Stomach (tissue), 9 donors: ENCODE measurements around the gene CCDC141. TPM values are rescaled to one million over a fixed set of nuclear protein-coding genes. Genes with fewer than 3 reads are reported as not detected.

Experiments
- DNase-seq, 2 donors: peaks; one replicate each; pipeline versions ENCODE4 v3.0.0 to v3.0.0-alpha.2; 2013 to 2019
- H3K27ac ChIP-seq, 5 donors: fragments of 200-600 bp in 4 of 5; sonication (generic) in 4 of 5; one replicate each; pipeline ENCODE4 v1.5.1; 2013 to 2019; ENCODE audit warnings: mild to moderate bottlenecking in 1 of 5, moderate library complexity in 1 of 5
- H3K27me3 ChIP-seq, 3 donors: fragments of 200-600 bp; sonication (generic); one replicate each; pipeline ENCODE4 v1.5.1; 2017 to 2019; ENCODE audit warnings: mixed run types in 1 of 3
- H3K36me3 ChIP-seq, 4 donors: fragments of 200-600 bp; sonication (generic); 1 replicate in 3 of 4; 2 replicates in 1 of 4; pipeline ENCODE4 v1.5.1; 2016 to 2019
- H3K4me1 ChIP-seq, 4 donors: fragments of 200-600 bp; sonication (generic); one replicate each; pipeline ENCODE4 v1.5.1; 2016 to 2019
- H3K4me3 ChIP-seq, 4 donors: fragments of 200-600 bp; sonication (generic) in 3 of 4; one replicate each; pipeline ENCODE4 v1.5.1; 2016 to 2019; ENCODE audit warnings: mild to moderate bottlenecking in 1 of 4
- H3K9me3 ChIP-seq, 4 donors: fragments of 200-600 bp; sonication (generic); one replicate each; pipeline ENCODE4 v1.5.1; 2016 to 2019
- CTCF ChIP-seq, 7 experiments: fragments of 450-650 bp in 4 of 7; fragments of 200-600 bp in 3 of 7; sonication (generic) in 3 of 7; IDR thresholded peaks; one replicate each; pipeline ENCODE4 v1.5.1; 2016 to 2019; ENCODE audit warnings: antibody characterized with exemption in 7 of 7, control low read depth in 2 of 7, mild to moderate bottlenecking in 1 of 7
- EP300 ChIP-seq: sonication (generic); formaldehyde crosslinking; IDR thresholded peaks from one replicate; pipeline ENCODE4 v1.6.1; 2017; ENCODE audit warnings: antibody characterized with exemption
- POLR2A ChIP-seq, 4 donors: fragments of 450-650 bp; IDR thresholded peaks; one replicate each; pipeline ENCODE4 v1.6.1; 2016; ENCODE audit warnings: antibody characterized with exemption in 4 of 4, control low read depth in 2 of 4, mild to moderate bottlenecking in 1 of 4, moderate library complexity in 1 of 4
- POLR2AphosphoS5 ChIP-seq, 3 donors: sonication (generic); formaldehyde crosslinking; IDR thresholded peaks; one replicate each; pipeline ENCODE4 v1.6.1; 2016; ENCODE audit warnings: antibody characterized with exemption in 3 of 3
- WGBS, 5 donors: extraction: QIAGEN DNeasy Blood & Tissue Kit in 3 of 5; methylation state at CpG; one replicate each; pipeline versions ENCODE4 v1.1.5 to v1.1.7; 2013 to 2018; 5-methylcytosine and 5-hydroxymethylcytosine counted together
- intact Hi-C: fragments of 100-400 bp; cut with DNase I; formaldehyde crosslinking; loops from one replicate; pipeline ENCODE4 v1.15.1; 2023; ENCODE audit warnings: low total_unique reads
- polyA plus RNA-seq, 3 donors: library from polyadenylated mRNA; stranded (reverse); fragments of 200-250 nt; gene quantifications; one replicate each; pipeline ENCODE4 v1.2.3, GENCODE V29; 2013
- total RNA-seq, 5 donors: library from RNA; depleted of rRNA; stranded (reverse); fragments of >200 nt; gene quantifications; one replicate each; pipeline versions ENCODE4 v1.1.0 to v1.2.3, GENCODE V29; 2014 to 2016
- donor health status: healthy with polysubstance abuse.
- donor health status: Bipolar disorder and iron deficiency.
- donor health status: healthy.

The CCDC141 gene
- total and polyA plus RNA-seq, 8 donors, result 0.10 to 12.5 (median 1.2) TPM; not detected in 1

DNA sequence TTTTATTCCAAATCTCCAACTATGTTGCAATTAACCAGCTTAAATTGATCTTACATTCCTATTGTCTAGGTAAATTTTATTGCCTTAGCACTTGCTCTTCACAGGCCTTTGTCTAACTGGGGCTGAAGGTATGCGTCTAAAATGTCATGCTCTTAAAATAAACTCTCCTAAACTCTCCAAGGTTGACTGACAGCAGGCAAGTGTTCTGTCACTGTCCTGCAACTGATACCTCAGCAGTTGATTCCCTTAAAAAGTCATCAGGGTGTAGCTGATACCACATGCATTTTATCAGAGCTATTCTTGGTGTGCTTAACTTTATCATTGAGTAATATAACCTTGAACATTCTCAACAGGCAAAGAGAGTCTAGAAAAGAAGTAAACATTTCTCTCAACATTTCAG, 243.4 kb downstream of the CCDC141 start:
- H3K9me3 ChIP-seq, result no peaks in the 10 kb centered on the region
- H3K4me3 ChIP-seq, result no peak overlapping the region
- peaks cover 0 to 9% (median 2%) of the 10 kb centered on the region in 4 donors for H3K4me1 ChIP-seq
- intact Hi-C loops, result no loop called here
- H3K27ac ChIP-seq, result no peak overlapping the region
- no peaks in the 10 kb centered on the region for H3K36me3 ChIP-seq
- no peaks in the 10 kb centered on the region for H3K27me3 ChIP-seq
- no peak for TF ChIP-seq POLR2AphosphoS5 (IDR thresholded peaks at IDR 0.05)
- TF ChIP-seq POLR2A (IDR thresholded peaks at IDR 0.05), result no peak
- TF ChIP-seq EP300, result no peak
- no peak for TF ChIP-seq CTCF (IDR thresholded peaks at IDR 0.05)
- 79 to 94% (median 90%) methylated on average over 1 of the region's 1 CpG for WGBS, 5 donors
- no peak for DNase-seq

DNA sequence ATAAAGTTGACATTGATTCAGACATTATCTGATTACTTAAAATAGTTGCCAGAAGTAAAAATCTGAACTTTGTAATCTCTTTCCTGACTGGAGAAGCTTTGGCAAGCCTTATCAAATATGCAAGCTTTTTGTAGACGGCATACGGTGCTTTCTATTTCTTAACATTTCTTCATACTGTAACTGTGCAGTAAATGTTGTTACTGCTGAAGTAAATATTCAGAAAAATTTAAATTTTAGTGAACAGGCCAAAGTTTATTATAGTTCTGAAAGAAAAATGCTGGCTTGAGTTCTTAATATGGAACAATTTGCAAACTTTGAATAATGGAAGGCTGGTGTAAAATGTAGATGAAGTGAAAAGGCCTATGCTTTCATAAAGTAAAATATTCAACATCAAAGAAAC, 244.5 kb downstream of the CCDC141 start:
- Histone ChIP-seq H3K4me1 (peaks cover 0 to 9% (median 2%) of the 10 kb centered on the region in 4 donors), H3K27me3 (no peaks in the 10 kb centered on the region), H3K4me3 (no peak overlapping the region), H3K9me3 (no peaks in the 10 kb centered on the region), H3K36me3 (no peaks in the 10 kb centered on the region), H3K27ac (no peak overlapping the region)
- no peak for DNase-seq
- TF ChIP-seq EP300 (no peak), POLR2A (IDR thresholded peaks at IDR 0.05) (no peak), POLR2AphosphoS5 (IDR thresholded peaks at IDR 0.05) (no peak), CTCF (IDR thresholded peaks at IDR 0.05) (no peak)
- intact Hi-C loops, result no loop called here
- WGBS, 5 donors, result 31 to 68% (median 37%) methylated on average over 2 of the region's 2 CpGs

DNA sequence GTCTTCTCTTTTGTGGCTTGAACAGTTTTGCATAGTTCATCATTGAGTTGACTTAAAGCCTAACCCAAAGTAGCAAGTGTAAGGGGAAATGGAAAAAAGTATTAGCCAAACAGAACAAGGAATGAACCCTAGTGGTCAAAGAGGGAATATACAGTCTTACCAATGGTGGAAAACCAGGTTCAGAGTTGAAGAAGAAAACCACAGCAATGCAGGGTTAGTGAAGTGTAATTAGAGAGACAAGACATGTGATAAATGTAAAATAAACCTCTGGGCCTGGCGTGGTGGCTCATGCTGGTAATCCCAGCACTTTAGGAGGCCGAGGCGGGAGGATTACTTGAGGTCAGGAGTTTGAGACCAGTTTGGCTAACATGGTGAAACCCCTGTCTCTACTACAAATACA, 245.1 kb downstream of the CCDC141 start:
- 38 to 84% (median 75%) methylated on average over 1 to 3 of the region's 3 CpGs for WGBS, 5 donors
- DNase-seq, result no peak
- H3K27me3 ChIP-seq, result no peaks in the 10 kb centered on the region
- no peaks in the 10 kb centered on the region for H3K36me3 ChIP-seq
- no peaks in the 10 kb centered on the region for H3K9me3 ChIP-seq
- no peak overlapping the region for H3K4me3 ChIP-seq
- H3K27ac ChIP-seq, result no peak overlapping the region
- intact Hi-C loops, result no loop called here
- TF ChIP-seq POLR2A (IDR thresholded peaks at IDR 0.05) (no peak), CTCF (IDR thresholded peaks at IDR 0.05) (peak in 5 of 7 experiments; percentile 18 to 49 (median 24))
- H3K4me1 ChIP-seq, result peaks cover 0 to 9% (median 2%) of the 10 kb centered on the region in 4 donors

GRCh38 chr2:178800510-178800909, 249.4 kb downstream of the CCDC141 start:
- Histone ChIP-seq H3K4me3 (no peak overlapping the region), H3K36me3 (no peaks in the 10 kb centered on the region), H3K9me3 (no peaks in the 10 kb centered on the region), H3K27me3 (no peaks in the 10 kb centered on the region), H3K4me1 (no peaks in the 10 kb centered on the region), H3K27ac (no peak overlapping the region)
- no peak for TF ChIP-seq POLR2A (IDR thresholded peaks at IDR 0.05)
- no peak for TF ChIP-seq POLR2AphosphoS5 (IDR thresholded peaks at IDR 0.05)
- TF ChIP-seq CTCF (IDR thresholded peaks at IDR 0.05), result no peak
- TF ChIP-seq EP300, result no peak
- no peak for DNase-seq
- 88 to 95% (median 93%) methylated on average over 7 of the region's 7 CpGs for WGBS, 5 donors
- intact Hi-C loops, result no loop called here
